Vagina (tissue), 2 donors: ENCODE data around the gene LCK.

Source experiments
- POLR2A ChIP-seq, 2 donors: fragments of 450-650 bp; IDR thresholded peaks; one replicate each; pipeline ENCODE4 v1.6.1; 2017; ENCODE audit warnings: antibody characterized with exemption in 2 of 2, mild to moderate bottlenecking in 2 of 2, moderate library complexity in 2 of 2
- TF ChIP-seq, protein P1 (sequence below), 3 experiments: fragments of 450-650 bp in 2 of 3; fragments of 200-600 bp in 1 of 3; sonication (generic) in 1 of 3; IDR thresholded peaks; one replicate each; pipeline ENCODE4 v1.5.1; 2017 to 2019; ENCODE audit warnings: antibody characterized with exemption in 3 of 3, mild to moderate bottlenecking in 2 of 3, moderate library complexity in 2 of 3

GRCh38 chr1:32309960-32310359, 58.9 kb downstream of the LCK start:
- TF ChIP-seq, protein P1, sequence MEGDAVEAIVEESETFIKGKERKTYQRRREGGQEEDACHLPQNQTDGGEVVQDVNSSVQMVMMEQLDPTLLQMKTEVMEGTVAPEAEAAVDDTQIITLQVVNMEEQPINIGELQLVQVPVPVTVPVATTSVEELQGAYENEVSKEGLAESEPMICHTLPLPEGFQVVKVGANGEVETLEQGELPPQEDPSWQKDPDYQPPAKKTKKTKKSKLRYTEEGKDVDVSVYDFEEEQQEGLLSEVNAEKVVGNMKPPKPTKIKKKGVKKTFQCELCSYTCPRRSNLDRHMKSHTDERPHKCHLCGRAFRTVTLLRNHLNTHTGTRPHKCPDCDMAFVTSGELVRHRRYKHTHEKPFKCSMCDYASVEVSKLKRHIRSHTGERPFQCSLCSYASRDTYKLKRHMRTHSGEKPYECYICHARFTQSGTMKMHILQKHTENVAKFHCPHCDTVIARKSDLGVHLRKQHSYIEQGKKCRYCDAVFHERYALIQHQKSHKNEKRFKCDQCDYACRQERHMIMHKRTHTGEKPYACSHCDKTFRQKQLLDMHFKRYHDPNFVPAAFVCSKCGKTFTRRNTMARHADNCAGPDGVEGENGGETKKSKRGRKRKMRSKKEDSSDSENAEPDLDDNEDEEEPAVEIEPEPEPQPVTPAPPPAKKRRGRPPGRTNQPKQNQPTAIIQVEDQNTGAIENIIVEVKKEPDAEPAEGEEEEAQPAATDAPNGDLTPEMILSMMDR (IDR thresholded peaks at IDR 0.05), result no peak
- TF ChIP-seq POLR2A (IDR thresholded peaks at IDR 0.05), result no peak
